GM21528 (cell line): Measurements from ENCODE around the gene PCBP3.
"Not testable (repeated sequence)": the region's sequence is repeated elsewhere in the genome, so short reads cannot be mapped to it uniquely, and the experiment has no call there.

Experiments used
- ATAC-seq: cut with Tn5 transposase; IDR thresholded peaks from one replicate; pipeline ENCODE4 v1.9.1; 2021; ENCODE audit warnings: mild to moderate bottlenecking, moderate library complexity; ENCODE audit not compliant: unreplicated experiment, low FRiP score

PCBP3 gene

GRCh38 chr21:45820171-45821091 is 176.9 kb downstream of the PCBP3 start:
- ATAC-seq: no peak

DNA sequence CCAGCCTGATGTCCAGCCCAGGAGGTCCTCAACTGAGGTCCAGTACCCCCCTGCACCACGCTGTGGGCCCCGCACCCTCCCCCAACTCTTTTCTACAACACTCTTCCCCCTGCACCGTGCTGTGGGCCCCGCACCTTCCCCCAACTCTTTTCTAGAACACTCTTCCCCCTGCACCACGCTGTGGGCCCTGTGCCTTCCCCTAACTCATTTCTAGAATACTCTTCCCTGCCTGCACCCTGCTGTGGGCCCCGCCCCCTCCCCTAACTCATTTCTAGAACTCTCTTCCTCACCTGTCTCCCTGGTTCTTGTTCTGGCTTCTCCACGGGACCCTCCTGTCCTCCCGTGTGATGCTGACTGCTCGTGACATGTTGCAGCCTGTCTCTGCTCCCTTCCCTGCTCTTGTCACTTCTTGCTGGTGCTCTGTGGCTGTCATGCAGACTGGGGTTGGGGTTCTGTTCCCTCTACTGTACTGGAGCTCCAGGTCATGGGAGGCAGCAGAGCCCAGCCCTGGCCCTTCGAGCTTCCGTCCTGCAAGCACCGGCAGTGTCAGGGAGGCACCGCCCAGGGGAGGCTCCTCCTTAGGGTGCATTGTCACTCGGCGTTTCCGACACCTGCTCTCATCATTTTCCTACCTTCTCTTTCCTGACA is 177.9 kb downstream of the PCBP3 start:
- no peak for ATAC-seq

DNA sequence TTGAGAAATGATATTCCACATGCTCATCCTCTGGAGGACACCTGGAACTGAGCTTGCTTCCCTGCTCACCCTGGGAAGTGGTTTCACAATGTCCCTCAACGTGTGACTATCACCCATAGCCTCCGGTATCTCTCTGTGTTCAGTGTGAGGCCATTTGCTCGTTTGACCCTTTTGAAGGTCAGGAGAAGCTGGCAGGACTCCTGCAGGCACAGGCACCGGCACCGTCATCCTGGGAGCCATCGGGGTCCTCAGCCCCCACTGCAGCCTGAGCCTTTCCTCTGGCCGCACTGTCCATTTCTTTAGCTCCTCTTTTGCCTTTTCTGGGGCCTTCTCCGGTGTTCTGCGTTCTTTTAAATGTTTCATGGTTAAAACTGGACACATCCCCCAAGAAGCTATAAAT is 178.5 kb downstream of the PCBP3 start:
- ATAC-seq: no peak

DNA sequence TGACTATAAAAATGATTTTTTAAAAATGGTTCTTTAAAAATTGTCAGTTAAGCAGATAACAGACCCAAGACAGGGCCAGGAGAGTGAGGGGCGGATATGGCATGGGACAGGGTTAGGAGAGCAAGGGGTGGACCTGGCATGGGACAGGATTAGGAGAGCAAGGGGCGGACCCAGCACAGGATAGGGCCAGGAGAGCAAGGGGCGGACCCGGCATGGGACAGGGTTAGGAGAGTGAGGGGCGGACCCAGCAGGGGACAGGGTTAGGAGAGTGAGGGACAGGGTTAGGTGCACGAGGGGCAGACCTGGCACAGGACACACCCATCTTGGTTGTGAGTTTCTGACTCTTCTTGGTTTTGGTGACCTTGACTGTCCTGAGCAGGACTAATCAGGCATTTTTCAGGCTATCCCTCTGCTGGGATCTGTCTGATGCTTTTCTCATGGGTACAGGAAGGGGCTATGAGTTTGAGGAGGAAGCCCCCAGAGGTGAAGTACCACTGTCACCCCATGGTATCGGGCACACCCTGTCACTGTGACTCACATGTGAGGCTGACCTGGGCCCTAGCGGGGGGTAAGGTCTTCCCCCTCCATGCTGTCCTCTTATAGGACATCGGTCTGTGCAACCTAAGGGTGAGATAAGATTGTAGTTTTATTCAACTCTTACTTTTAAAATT is 179.0 kb downstream of the PCBP3 start:
- no peak for ATAC-seq

- ATAC-seq: no peak
These were observed 179.7 kb downstream of the PCBP3 start for GRCh38 chr21:45823100-45823681.

GRCh38 chr21:45824546-45825215 is 181.2 kb downstream of the PCBP3 start:
- no peak for ATAC-seq

GRCh38 chr21:45825219-45825618 is 181.7 kb downstream of the PCBP3 start:
- ATAC-seq: no peak

- ATAC-seq: no peak
These were observed 183.3 kb downstream of the PCBP3 start for GRCh38 chr21:45826676-45827301.

DNA sequence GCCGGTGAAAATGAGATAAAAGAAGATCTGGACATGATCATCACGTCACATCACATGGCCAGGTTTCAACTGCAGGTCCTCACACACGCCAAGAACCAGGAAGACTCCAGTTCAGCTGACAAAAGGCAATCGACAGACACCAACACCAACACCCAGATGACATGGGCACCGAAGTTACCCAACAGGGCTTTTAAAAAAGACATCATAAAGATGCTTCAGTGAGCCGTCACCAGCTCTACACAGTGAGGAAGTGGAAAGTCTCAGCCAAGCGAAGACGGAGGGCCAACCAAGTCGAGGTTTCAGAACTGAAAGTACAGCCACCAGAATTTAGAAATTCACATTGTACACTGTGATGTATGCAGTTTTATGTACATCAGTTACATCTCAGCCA is 183.8 kb downstream of the PCBP3 start:
- ATAC-seq: no peak

GRCh38 chr21:45827881-45828579 is 184.5 kb downstream of the PCBP3 start:
- ATAC-seq: no peak

DNA sequence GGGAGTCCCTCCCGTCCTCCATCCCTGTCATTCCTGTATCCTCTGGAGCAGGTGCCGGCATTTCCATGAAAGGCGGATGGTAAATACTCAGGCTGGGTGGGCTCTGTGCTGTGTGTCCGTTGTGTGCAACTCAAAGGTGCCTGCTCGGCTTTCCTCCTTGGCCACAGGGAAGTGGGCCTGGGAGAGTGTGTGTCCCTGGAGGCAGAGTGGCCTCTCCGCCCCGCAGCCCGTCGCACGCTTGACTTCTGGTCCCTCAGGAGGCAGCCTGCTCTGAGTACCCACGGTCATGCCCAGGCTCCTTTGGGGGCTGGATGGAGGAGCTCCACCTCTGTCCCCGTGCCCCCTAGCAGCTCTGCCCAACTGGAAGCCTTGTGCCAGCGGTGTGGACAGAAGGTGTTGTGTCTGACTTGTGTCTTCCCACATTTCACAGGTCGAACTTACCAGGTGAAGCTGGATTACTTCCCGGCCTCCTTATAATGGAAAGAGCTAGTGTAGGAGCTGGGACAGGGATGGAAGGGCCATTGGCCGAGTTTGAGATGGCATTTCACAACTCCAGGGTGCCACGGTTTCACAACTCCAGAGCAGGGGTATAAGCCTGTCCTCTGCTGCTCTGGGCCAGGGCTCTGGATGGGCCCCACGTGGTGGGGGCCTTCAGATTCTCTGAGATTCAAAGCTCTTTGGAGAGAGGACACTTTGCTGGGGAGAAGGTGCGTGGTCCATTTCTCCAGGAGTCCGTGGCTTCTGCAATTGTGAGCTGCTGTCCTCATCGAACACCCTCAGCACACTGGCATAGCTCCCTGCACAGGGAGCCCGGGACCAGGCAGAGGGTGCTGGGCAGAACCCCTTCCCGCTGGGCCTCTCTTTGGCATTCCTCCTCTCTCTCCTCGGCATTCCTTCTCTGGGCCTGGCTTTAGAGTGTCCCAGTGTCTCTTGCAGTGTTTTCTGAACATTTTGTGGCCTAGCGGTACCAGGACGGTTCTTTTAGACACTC is 185.3 kb downstream of the PCBP3 start:
- ATAC-seq: no peak

- no peak for ATAC-seq
These were observed 186.1 kb downstream of the PCBP3 start for GRCh38 chr21:45829668-45830067.

DNA sequence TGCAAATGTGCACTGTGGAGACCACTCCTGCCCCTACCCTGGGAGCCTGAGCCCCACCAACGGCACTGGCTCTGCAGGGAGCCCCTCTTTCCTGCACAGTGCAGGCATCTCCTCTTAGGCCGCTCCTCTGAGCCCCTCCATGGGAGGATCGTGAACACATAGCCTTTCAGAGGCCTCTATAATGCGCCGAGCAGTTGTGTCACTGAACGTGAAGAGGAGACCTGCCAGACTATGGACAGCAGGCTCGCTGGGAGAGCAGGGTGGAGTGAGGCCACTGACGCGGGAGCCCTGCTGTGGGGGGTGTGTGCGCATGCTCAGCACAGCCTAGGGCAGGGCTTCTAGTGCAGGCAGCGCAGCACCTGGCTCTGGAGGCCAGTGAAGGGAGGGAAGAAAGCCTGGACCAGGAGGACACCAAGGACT is 186.7 kb downstream of the PCBP3 start:
- ATAC-seq: no peak

DNA sequence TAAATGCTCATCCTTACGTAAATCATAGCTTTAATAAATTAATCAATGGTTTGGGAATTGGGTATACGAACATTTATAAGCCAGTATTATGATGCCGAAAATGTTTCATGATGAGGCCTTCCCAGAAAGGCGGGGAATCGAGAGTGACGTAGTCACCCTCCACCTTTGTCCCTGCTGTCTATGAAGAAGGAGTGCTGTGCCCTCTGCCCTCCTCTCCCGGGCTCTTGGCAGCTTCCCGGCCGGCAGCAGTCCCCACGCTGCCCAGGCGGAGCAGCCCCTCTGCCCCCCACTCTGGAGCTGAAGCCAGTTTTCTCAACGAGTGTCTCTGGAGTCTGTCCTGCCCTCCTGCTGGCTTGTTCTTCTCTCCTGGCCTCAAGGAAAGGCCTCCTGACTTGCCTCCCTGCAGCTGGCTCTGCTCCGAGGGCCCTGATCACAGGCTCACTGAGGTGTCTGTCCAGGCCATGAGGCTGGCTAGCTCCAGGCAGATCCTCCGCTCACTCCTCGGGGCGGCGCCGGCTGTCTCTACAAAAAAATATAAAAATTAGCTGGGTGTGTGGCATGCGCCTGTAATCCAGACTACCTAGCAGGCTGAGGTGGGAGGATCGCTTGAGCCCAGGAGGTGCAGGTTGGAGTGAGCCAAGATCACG is 187.3 kb downstream of the PCBP3 start:
- no peak for ATAC-seq

DNA sequence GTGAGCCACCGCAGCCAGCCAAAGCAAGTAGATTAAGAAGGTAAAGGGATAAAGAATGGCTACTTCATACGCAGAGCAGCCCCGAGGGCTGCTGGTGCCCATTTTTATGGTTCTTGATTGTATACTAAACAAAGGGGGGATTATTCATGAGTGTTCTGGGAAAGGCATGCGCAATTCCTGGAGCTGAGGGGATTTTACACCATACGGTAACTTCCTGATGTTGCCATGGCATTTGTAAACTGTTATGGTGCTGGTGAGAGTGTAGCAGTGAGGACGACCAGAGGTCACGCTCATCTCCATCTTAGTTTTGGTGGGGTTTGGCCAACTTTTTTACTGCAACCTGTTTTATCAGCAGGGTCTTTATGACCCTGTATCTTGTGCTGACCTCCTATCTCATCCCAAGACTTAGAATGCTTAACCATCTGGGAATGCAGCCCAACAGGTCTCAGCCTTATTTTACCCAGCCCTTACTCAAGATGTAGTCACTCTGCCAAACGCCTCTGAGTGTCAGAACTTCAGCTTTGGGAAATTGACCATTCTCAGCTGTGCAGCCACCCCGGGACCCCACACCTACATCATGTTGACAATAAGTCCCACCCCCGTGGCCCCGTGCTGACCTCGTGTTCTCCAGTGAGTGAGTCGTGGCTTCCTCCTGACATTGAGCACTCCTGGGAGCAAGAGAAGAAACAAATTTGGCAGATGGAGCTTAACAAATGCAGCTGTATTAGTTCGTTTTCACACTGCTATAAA is 188.6 kb downstream of the PCBP3 start:
- no peak for ATAC-seq

DNA sequence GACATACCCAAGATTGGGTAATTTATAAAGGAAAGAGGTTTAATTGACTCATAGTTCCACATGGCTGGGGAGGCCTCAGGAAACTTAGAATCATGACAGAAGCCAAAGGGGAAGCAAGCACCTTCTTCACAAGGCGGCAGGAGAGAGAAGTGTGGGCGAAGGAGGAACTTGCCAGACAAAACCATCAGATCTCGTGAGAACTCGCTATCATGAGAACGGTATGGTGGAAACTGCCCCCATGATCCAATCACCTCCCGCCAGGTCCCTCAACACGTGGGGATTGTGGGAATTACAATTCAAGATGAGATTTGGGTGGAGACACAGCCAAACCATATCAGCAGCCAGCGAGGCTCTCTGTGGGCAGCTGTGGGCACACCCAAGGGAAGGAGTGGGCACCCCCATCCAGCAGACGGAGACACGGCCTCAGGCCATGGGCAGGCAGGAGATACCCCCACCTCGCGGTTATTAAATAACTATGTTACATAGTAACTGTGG is 189.3 kb downstream of the PCBP3 start:
- ATAC-seq: not testable (repeated sequence)

DNA sequence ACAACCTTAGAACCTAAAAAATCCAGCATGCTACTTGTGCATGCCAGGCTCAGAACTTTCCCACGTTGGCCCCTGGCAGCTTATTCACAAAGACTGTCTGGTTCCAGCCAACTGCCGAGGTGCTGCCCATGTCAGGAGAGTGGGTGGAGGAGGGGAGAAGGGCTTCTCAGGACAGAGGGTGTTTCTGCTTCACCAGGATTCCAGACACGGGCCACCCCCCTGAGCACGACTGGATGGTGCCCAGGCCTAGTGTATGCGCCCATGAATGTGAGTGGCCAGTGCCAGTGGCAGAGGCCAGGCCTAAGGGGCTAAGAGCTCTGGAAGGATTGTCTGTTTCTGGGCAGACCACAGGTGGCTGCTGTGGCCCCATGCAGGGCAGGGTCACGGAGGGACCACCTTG is 189.9 kb downstream of the PCBP3 start:
- no peak for ATAC-seq
